LNCAP (cell line): Measurements from ENCODE around the gene PDGFRB.

Experiments used
- CTCF ChIP-seq: fragments of 450-650 bp; IDR thresholded peaks from 2 replicates; pipeline ENCODE4 v1.5.1; 2017; ENCODE audit warnings: mild to moderate bottlenecking

PDGFRB gene

DNA sequence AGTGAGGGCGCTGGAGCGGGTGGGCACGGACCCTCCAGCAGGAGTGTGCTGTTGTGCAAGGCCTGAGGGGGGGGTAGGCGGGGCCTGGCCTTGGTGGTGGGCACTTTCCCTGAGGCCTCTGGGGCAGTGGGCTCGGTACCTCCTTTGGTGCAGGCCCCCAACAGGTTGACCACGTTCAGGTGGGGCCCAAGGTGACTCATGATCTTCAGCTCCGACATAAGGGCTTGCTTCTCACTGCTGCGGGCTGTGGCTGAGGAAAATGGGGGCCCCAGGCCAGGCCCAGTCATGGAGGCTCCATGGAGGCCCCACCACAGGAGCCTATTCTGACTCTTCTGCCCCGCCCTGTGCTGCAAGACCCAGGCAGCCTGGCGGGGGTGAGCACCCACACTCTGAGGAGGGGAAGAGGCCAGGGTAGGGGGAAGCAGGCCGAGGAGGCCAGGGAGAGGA is 31.5 kb downstream of the PDGFRB start:
- TF ChIP-seq CTCF = no peak

- TF ChIP-seq CTCF = no peak
Measured at GRCh38 chr5:150123542-150123941, 32.1 kb downstream of the PDGFRB start.

- no peak for TF ChIP-seq CTCF
Measured at GRCh38 chr5:150122536-150123481, 32.8 kb downstream of the PDGFRB start.

DNA sequence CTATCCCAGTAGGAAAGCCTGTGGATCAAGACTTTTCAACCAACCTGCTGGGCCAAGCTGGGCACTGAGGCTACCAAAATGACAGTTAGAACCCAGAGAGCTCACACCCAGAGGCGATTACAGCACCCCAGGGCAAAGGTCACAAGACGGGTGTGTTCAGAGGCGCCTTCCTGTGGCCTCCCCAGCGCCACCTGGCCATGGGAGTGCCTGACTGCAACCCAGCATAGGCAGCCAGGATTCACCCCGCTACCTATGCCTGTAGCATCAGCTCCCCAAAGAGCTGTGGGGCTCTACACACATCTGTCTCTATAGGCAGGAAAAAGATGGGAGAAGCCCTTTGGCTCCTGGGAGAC is 33.5 kb downstream of the PDGFRB start:
- no peak for TF ChIP-seq CTCF

DNA sequence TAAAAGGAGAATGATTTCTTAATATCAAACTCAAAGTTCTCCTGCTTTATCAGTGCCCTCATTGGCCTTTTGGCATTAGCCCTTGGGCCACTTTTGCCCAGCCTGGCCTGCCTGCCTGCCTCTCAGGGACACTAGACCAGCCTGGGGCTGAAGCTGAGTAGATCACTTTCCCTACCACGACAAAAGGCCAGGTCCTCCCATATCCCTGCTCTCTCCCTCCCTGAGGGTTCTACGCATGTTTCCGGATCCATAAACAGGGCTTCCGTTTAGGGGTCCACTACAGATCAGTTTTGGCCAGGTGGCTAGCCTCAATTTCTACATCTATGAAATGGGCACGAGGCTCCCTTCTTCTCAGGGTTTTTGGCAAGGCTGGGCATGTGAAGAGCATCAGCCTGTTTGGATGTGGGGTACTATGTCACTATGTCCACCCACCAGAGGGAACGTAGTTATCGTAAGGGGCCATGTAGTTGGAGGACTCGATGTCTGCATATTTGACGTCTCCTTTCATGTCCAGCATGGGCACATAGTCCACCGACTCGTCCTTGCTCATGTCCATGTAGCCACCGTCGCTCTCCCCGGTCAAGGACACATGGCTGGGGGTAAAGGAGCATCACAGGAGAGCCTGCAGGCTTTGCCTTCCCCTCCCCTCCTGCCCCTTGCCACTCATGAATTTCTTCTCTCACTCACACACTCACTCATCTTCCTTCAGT is 34.0 kb downstream of the PDGFRB start:
- TF ChIP-seq CTCF = no peak

GRCh38 chr5:150120617-150121447 is 34.8 kb downstream of the PDGFRB start:
- TF ChIP-seq CTCF = no peak

DNA sequence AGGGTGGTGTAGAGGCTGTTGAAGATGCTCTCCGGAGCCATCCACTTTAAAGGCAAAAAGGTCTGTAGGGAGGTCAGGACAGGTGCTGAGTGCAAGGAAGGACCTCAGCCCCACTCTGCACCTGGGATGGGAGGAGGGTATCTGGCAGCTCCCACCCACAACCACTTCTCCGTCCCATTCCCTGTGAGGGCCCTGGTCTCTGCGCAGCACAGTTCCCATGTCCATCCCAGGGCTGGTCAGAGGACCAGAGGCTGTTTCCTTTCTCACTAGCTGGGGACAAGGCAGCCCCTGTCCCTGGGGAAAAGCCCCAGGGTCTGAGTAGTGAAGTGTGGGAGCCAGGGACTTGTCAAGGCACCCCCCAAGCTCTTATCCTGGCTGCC is 35.6 kb downstream of the PDGFRB start:
- no peak for TF ChIP-seq CTCF
